AG10803 (cell line): ENCODE results near the gene FNDC3B.

Source experiments
- DNase-seq: peaks from one replicate; pipeline ENCODE4 v3.0.0; 2010; ENCODE audit warnings: low read depth
- H3K4me3 ChIP-seq: 2 replicates; pipeline ENCODE4 v1.5.1; 2011; ENCODE audit warnings: mild to moderate bottlenecking, low read length, control low read depth
- CTCF ChIP-seq: conservative IDR thresholded peaks from 2 replicates; pipeline ENCODE4 v1.5.1; 2011; ENCODE audit warnings: mild to moderate bottlenecking, low read length, control low read depth, inconsistent platforms

The FNDC3B gene

DNA sequence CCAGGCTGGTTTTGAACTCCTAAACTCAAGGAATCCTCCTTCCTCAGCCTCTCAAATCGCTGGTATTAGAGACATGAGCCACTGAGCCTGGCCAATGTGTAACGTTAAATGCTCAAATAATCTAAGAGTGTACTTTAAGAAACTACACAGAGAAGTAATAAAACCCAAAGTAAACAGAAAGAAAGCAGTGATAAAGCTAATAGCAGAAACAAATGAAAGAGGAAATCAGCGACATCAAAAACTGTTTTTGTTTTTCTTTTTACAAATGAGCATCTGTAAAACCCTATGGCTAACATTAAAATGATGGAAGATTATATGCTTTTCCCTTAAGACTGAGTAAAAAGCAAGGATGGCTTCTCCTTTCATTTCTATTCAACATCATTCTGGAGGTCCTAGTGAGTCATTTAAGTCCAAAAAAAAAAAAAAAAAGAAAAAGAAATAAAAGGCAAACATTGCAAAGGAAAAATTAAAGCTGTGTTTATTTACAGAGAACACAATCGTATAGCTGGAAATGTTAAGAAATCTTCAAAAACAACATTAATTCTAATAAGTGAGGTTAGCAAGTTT is 36.8 kb upstream of the FNDC3B start:
- no peak overlapping the region for H3K4me3 ChIP-seq
- DNase-seq = no peak
- TF ChIP-seq CTCF = no peak

DNA sequence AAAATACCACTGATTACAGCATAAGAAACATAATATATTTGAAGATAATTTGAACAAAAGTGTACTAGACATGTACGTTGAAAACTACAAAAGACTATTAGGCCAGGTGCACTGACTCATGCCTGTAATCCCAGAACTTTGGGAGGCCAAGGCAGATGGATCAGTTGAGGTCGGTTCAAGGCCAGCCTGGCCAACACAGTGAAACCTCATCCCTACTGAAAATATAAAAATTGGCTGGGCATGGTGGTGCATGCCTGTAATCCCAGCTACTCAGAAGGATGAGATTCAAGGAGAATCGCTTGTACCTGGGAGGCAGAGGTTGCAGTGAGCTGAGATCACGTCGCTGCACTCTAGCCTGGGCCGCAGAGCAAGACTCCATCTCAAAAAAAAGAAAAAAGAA is 36.2 kb upstream of the FNDC3B start:
- DNase-seq = no peak
- H3K4me3 ChIP-seq = no peak overlapping the region
- no peak for TF ChIP-seq CTCF

DNA sequence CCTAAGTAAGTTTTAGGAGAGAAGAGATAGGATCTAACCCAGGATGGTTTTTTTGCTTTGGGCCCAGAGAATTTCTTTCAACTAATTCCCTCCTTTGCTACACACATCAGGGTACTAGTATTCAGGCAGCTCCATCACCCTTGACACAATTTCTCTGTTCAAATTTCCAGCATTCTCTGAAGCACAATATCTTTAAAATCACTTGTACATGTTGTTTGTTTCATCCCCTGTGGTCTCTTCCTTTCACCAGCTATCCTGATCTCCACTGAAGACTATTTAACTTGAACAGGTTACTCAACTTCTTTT is 32.4 kb upstream of the FNDC3B start:
- no peak for DNase-seq
- no peak overlapping the region for H3K4me3 ChIP-seq
- no peak for TF ChIP-seq CTCF

DNA sequence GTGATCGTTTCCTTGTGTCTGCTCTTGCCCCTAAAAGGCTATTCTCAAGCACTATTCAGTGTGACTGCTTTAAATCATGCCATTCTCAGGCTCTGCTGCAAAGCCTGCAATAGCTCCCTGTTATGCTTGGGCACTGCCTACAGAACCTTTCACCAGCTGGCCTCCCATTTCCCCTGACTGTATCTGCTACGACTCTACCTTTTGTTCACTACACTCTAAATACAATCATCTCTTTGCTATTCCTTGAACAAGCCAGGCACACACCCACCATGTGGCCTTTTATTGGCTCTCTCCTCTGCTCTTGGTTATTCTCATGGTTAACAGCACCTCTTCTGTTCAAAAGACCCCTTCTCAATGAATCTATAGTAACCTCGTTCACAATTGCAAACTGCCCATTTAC is 29.6 kb upstream of the FNDC3B start:
- no peak for DNase-seq
- no peak for TF ChIP-seq CTCF
- H3K4me3 ChIP-seq = no peak overlapping the region

GRCh38 chr3:172012775-172013174 is 26.6 kb upstream of the FNDC3B start:
- DNase-seq = no peak
- no peak overlapping the region for H3K4me3 ChIP-seq
- TF ChIP-seq CTCF = no peak

DNA sequence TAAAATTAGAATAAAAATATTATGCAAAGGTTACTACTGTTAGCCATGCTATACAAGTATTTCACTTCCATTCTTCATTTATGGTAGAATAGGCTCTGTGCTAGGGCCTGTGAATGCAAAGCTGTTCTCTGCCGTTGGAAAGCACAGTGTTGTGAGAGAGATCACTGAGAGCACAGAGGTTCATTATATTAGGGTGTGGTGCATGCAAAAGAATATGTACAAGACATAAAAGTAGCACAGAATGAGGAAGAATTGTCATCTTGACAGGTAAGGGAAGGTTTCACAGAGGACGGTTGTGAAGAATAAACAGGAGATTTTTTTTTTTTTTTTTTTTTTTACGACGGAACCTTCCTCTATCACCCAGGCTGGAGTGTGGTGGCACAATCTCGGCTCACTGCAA is 25.2 kb upstream of the FNDC3B start:
- H3K4me3 ChIP-seq = no peak overlapping the region
- no peak for TF ChIP-seq CTCF
- DNase-seq = no peak

DNA sequence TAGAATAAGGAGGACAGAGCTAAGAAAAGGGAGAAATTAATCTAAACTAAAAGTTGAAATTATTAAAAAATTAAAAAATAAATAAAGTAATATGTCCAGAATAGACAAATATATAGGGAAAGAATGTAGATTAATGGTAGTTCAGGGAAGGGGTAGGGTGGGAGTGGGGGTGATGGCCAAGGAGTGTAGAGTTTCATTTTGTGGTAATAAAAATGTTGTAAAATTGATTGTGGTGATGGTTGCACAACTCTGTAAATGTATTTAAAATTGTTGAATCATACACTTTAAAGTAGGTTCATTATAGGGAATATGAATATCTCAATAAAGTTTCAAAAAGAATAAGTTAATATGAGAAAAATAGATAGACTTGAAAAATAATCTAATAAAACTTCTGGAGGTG is 21.0 kb upstream of the FNDC3B start:
- H3K4me3 ChIP-seq = no peak overlapping the region
- DNase-seq = no peak
- no peak for TF ChIP-seq CTCF
